HCT116 (cell line): Measurements from ENCODE around the gene MAML2. TPM values are rescaled to one million over a fixed set of nuclear protein-coding genes. Genes with fewer than 3 reads are reported as not detected.

Experiments used
- ATAC-seq: fragments of 200-7000 bp; cut with Tn5 transposase; 2 replicates; pipeline ENCODE4 v1.9.1; 2020; ENCODE audit warnings: mild to moderate bottlenecking, moderate library complexity
- BruUV-seq: library from RNA; stranded (reverse); fragments of 400-500 nt; replicated peaks from 2 replicates; lab custom pipeline; 2021; lab: Mats Ljungman, UMichigan
- CTCF ChIA-PET: fragments of 300-600 bp; sonication (Branson Sonifier 250); formaldehyde crosslinking; loops from one replicate; lab custom pipeline; 2021; ENCODE audit warnings: antibody characterized with exemption; lab: Charles Lee
- POLR2A ChIA-PET: fragments of 300-600, 350-600 bp; sonication (Branson Sonifier 250); formaldehyde crosslinking; loops from one replicate; lab custom pipeline; 2021; ENCODE audit warnings: antibody characterized with exemption; lab: Charles Lee
- RAD21 ChIA-PET, 2 experiments: fragments of 300-600 bp; sonication (Branson Sonifier 250); formaldehyde crosslinking; loops; one replicate each; lab custom pipeline; 2023; ENCODE audit warnings: low total read pairs in 2 of 2; ENCODE audit not compliant: uncharacterized antibody in 2 of 2, unreplicated experiment in 2 of 2, low non-redundant PET in 1 of 2; lab: Charles Lee
- DNase-seq: peaks from one replicate; pipeline ENCODE4 v3.0.0-alpha.2; 2010; ENCODE audit warnings: low read depth, low spot score
- H2AFZ ChIP-seq: fragments of 200-600 bp; shearing (Covaris generic), sonication (generic); 2 replicates; pipeline ENCODE4 v1.6.1; 2017; ENCODE audit warnings: low read depth, mixed run types, mixed read lengths, antibody characterized with exemption, low read length; ENCODE audit not compliant: poor library complexity, severe bottlenecking
- H3K27ac ChIP-seq: 2 replicates; pipeline ENCODE4 v1.5.1; 2012; ENCODE audit warnings: low read depth, low read length
- H3K27me3 ChIP-seq: fragments of 200-600 bp; sonication (generic); 2 replicates; pipeline ENCODE4 v1.6.1; 2016; ENCODE audit warnings: mixed run types, low read length, mixed read lengths; ENCODE audit not compliant: insufficient read depth
- H3K36me3 ChIP-seq, 2 experiments: fragments of 200-500 bp in 1 of 2; fragments of 200-600 bp in 1 of 2; sonication (Bioruptor generic) in 1 of 2; sonication (generic) in 1 of 2; 2 replicates each; pipeline versions ENCODE4 v1.5.1 to v1.6.1; 2014 to 2016; ENCODE audit warnings: low read length in 2 of 2, inconsistent platforms in 1 of 2, mixed read lengths in 1 of 2, mixed run types in 1 of 2; ENCODE audit not compliant: insufficient read depth in 2 of 2, control insufficient read depth in 1 of 2
- H3K4me1 ChIP-seq, 2 experiments: fragments of 200-600 bp in 1 of 2; sonication (generic) in 1 of 2; 2 replicates each; pipeline versions ENCODE4 v1.5.1 to v1.6.1; 2012 to 2017; ENCODE audit warnings: low read length in 2 of 2, inconsistent platforms in 1 of 2, mild to moderate bottlenecking in 1 of 2, mixed read lengths in 1 of 2, mixed run types in 1 of 2, moderate library complexity in 1 of 2; ENCODE audit not compliant: insufficient read depth in 2 of 2, control insufficient read depth in 1 of 2
- H3K4me2 ChIP-seq: fragments of 200-600 bp; sonication (generic); 2 replicates; pipeline ENCODE4 v1.6.1; 2017; ENCODE audit warnings: mixed run types, low read length, mixed read lengths
- H3K4me3 ChIP-seq, 2 experiments: fragments of 200-600 bp in 1 of 2; sonication (generic) in 1 of 2; replicated peaks in 1 of 2; 2 replicates each; pipeline ENCODE4 v1.5.1; 2011 to 2016; ENCODE audit warnings: low read length in 2 of 2, control low read depth in 1 of 2, low read depth in 1 of 2, mild to moderate bottlenecking in 1 of 2, mixed read lengths in 1 of 2, mixed run types in 1 of 2
- H3K79me2 ChIP-seq: fragments of 200-600 bp; sonication (generic); 2 replicates; pipeline ENCODE4 v1.6.1; 2017; ENCODE audit warnings: mild to moderate bottlenecking, mixed run types, low read length, moderate library complexity, mixed read lengths; ENCODE audit not compliant: insufficient read depth
- H3K9ac ChIP-seq: fragments of 200-600 bp; sonication (generic); 2 replicates; pipeline ENCODE4 v1.6.1; 2016; ENCODE audit warnings: low read length, mixed read lengths
- H3K9me2 ChIP-seq: fragments of 200-600 bp; sonication (generic), shearing (Covaris generic); 2 replicates; pipeline ENCODE4 v1.6.1; 2017; ENCODE audit warnings: mixed run types, mild to moderate bottlenecking, moderate library complexity; ENCODE audit not compliant: insufficient read depth
- H3K9me3 ChIP-seq, 2 experiments: fragments of 200-500 bp in 1 of 2; fragments of 200-600 bp in 1 of 2; sonication (Bioruptor generic) in 1 of 2; sonication (generic) in 1 of 2; 2 replicates each; pipeline ENCODE4 v1.6.1; 2014 to 2017; ENCODE audit warnings: low read length in 2 of 2, mixed read lengths in 2 of 2, inconsistent platforms in 1 of 2, low read depth in 1 of 2, mild to moderate bottlenecking in 1 of 2, mixed run types in 1 of 2, moderate library complexity in 1 of 2; ENCODE audit not compliant: control insufficient read depth in 1 of 2, insufficient read depth in 1 of 2
- H4K20me1 ChIP-seq: fragments of 200-600 bp; sonication (generic), shearing (Covaris generic); 2 replicates; pipeline ENCODE4 v1.6.1; 2017; ENCODE audit warnings: mixed run types, mild to moderate bottlenecking, moderate library complexity; ENCODE audit not compliant: insufficient read depth
- CEBPB ChIP-seq: IDR thresholded peaks from 2 replicates; pipeline ENCODE4 v1.6.1; 2012; ENCODE audit warnings: low read depth
- EGR1 ChIP-seq: IDR thresholded peaks from 2 replicates; pipeline ENCODE4 v1.6.1; 2012; ENCODE audit warnings: low read depth
- ELF1 ChIP-seq: IDR thresholded peaks from 2 replicates; pipeline ENCODE4 v1.6.1; 2012; ENCODE audit warnings: low read depth, borderline replicate concordance
- EZH2phosphoT487 ChIP-seq: fragments of 200-600 bp; IDR thresholded peaks from 2 replicates; pipeline ENCODE4 v1.6.1; 2018; ENCODE audit warnings: antibody characterized with exemption, borderline replicate concordance
- FOSL1 ChIP-seq: IDR thresholded peaks from 2 replicates; pipeline ENCODE4 v1.6.1; 2012; ENCODE audit warnings: low read depth
- YY1 ChIP-seq: IDR thresholded peaks from 2 replicates; pipeline ENCODE4 v1.6.1; 2011; ENCODE audit warnings: low read length, low read depth, moderate library complexity, mild to moderate bottlenecking; ENCODE audit not compliant: insufficient replicate concordance; ENCODE audit errors: extremely low read depth
- intact Hi-C: fragments of 100-400 bp; cut with micrococcal nuclease; formaldehyde crosslinking; loops from 2 replicates; pipeline ENCODE4 v1.10.0; 2022
- total RNA-seq: library from RNA; stranded (reverse); gene quantifications from one replicate; pipeline ENCODE4 v1.2.1, GENCODE V29; 2021; ENCODE audit not compliant: unreplicated experiment
- TF ChIP-seq, protein P1 (sequence below): IDR thresholded peaks from 2 replicates; pipeline ENCODE4 v1.6.1; 2012
- TF ChIP-seq, protein P2 (sequence below), 3 experiments: fragments of 200-600 bp in 1 of 3; sonication (generic) in 1 of 3; IDR thresholded peaks in 2 of 3; conservative IDR thresholded peaks in 1 of 3; 2 replicates each; pipeline ENCODE4 v1.5.1; 2012 to 2017; ENCODE audit warnings: low read depth in 2 of 3, low read length in 2 of 3, antibody characterized with exemption in 1 of 3, borderline replicate concordance in 1 of 3, control low read depth in 1 of 3, mild to moderate bottlenecking in 1 of 3, mixed read lengths in 1 of 3, mixed run types in 1 of 3, moderate library complexity in 1 of 3; ENCODE audit not compliant: insufficient read depth in 1 of 3
- TF ChIP-seq, protein P3 (sequence below): IDR thresholded peaks from 2 replicates; pipeline ENCODE4 v1.6.1; 2012; ENCODE audit warnings: low read depth

Gene MAML2
- total RNA-seq, 1 experiment from 2014 or later, result 2.6 TPM

DNA sequence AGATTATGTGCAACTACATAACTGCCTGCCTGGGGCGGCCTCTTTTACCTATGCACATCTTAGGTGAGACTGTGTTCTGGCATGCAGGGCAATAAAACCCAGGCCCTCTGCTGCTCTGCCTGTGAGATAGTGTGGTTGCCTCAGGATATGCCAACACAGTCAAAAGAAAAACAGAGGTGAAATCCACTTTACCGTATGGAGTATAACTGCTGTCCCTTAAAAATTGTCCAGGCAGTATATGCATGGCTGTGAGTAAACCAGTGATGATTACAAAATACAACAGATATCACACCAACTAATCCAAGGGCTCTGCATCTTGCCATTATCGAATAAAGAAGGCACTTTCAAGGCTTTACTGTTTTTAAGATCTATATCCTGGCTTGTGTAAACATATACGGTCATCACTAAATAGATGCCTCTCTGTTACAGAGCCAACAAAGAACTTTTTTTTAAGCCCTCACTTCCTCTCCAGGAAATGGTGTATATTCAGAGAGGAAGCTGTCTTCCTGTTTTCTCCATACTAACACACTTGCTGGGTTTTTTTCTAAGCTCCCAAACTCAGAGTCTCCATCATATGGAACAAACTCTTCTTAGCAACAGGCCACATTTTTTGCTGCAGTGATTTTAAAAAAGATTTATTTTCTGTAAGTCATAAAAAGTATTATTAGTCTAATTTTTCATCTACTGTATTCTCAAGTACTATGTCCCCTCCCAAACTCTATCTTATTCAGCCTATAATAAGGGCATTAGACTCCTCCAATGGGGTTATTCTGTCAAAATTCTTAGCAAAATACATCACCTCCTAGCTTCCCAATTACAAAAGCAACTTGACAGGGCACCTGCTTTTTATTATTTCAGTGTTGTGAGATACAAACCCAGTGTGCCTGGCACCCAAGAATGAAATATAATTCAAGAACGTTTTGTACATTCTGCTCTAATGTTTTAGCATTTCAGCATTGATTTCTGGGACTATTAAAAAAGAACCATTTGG, 135.2 kb downstream of the MAML2 start (continued):
- TF ChIP-seq, protein P1, sequence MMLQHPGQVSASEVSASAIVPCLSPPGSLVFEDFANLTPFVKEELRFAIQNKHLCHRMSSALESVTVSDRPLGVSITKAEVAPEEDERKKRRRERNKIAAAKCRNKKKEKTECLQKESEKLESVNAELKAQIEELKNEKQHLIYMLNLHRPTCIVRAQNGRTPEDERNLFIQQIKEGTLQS, result no peak
- TF ChIP-seq EZH2phosphoT487, result no peak

DNA sequence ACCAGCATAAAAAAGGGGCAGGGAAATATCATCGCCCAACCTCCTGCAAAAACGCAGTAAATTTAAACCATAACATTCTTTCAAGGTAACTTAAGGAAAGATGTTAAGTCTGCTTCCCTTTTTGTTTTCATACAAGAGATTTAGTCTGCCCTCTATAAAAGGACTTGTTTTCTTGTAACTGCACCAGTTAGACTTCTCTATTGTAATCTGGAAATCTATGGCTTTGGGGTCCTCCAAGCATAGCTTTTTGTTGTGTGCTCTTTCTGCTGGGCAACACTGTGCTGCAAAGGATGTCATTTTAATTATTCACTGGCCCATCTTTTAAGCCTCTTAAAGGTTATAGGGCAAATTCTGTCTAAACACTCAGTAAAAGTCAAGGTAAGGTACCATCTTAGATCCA, 136.0 kb downstream of the MAML2 start:
- H3K27me3 ChIP-seq, result no peaks in the 10 kb centered on the region
- no peak for TF ChIP-seq ELF1
- TF ChIP-seq, all 23 proteins: peak for 0
- ATAC-seq (no peak), DNase-seq (no peak)
- H2AFZ ChIP-seq, result no peak overlapping the region
- H3K9me2 ChIP-seq, result 0 out of 2 replicates have a peak, but pooled peaks cover 5% of the 10 kb centered on the region
- H3K79me2 ChIP-seq, result no peaks in the 10 kb centered on the region
- no TSS peak for BruUV-seq
- no peak overlapping the region for H3K4me3 ChIP-seq
- no peaks in the 10 kb centered on the region for H3K36me3 ChIP-seq
- no peak overlapping the region for H3K9ac ChIP-seq
- intact Hi-C loops, result no loop called here
- no peaks in the 10 kb centered on the region for H4K20me1 ChIP-seq
- no peak overlapping the region for H3K4me2 ChIP-seq
- RAD21 ChIA-PET, result no interaction called here
- POLR2A ChIA-PET, result no interaction called here
- H3K4me1 ChIP-seq, result no peaks in the 10 kb centered on the region; a peak in 1 of 4 replicates
- no peak overlapping the region for H3K27ac ChIP-seq
- CTCF ChIA-PET, result no interaction called here
- H3K9me3 ChIP-seq, result no peaks in the 10 kb centered on the region

DNA sequence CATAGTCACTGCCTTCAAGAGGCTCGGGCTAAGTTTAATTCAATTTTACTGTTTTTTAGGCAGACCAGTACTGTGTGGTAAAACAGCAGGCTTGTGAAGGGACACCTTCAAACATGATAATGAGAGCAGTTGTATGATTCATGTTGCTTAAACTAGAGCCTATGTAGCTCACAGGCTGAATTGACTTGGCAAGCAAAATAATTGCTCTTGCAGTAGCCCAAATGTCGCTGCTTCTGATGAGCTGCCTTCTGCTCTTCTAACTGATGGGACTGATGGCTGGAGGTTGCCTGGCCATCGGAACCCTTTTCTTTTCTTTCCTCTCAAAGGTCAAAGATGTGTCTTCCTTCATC, 137.6 kb downstream of the MAML2 start:
- Histone ChIP-seq H3K4me1 (no peaks in the 10 kb centered on the region), H3K9me3 (no peaks in the 10 kb centered on the region), H3K9me2 (no peaks in the 10 kb centered on the region), H3K79me2 (no peaks in the 10 kb centered on the region), H2AFZ (no peak overlapping the region), H3K36me3 (no peaks in the 10 kb centered on the region), H3K9ac (no peak overlapping the region), H3K27me3 (no peaks in the 10 kb centered on the region), H3K4me3 (no peak overlapping the region), H4K20me1 (no peaks in the 10 kb centered on the region), H3K27ac (no peak overlapping the region), H3K4me2 (no peak overlapping the region)
- RAD21 ChIA-PET, result no interaction called here
- no TSS peak for BruUV-seq
- no peak for ATAC-seq
- intact Hi-C loops, result no loop called here
- POLR2A ChIA-PET, result no interaction called here
- CTCF ChIA-PET, result no interaction called here
- DNase-seq, result no peak
- TF ChIP-seq, protein P2, sequence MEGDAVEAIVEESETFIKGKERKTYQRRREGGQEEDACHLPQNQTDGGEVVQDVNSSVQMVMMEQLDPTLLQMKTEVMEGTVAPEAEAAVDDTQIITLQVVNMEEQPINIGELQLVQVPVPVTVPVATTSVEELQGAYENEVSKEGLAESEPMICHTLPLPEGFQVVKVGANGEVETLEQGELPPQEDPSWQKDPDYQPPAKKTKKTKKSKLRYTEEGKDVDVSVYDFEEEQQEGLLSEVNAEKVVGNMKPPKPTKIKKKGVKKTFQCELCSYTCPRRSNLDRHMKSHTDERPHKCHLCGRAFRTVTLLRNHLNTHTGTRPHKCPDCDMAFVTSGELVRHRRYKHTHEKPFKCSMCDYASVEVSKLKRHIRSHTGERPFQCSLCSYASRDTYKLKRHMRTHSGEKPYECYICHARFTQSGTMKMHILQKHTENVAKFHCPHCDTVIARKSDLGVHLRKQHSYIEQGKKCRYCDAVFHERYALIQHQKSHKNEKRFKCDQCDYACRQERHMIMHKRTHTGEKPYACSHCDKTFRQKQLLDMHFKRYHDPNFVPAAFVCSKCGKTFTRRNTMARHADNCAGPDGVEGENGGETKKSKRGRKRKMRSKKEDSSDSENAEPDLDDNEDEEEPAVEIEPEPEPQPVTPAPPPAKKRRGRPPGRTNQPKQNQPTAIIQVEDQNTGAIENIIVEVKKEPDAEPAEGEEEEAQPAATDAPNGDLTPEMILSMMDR (IDR thresholded peaks at IDR 0.05 in 2 of 3, conservative IDR thresholded peaks at IDR 0.05 in 1 of 3; ENCODE audit: borderline replicate concordance in 1 of 3, insufficient read depth in 1 of 3, low read depth in 2 of 3, low read length in 2 of 3), result no peak
- TF ChIP-seq CEBPB (no peak), FOSL1 (no peak), YY1 (no peak), EZH2phosphoT487 (no peak), EGR1 (no peak)
- TF ChIP-seq, protein P3, sequence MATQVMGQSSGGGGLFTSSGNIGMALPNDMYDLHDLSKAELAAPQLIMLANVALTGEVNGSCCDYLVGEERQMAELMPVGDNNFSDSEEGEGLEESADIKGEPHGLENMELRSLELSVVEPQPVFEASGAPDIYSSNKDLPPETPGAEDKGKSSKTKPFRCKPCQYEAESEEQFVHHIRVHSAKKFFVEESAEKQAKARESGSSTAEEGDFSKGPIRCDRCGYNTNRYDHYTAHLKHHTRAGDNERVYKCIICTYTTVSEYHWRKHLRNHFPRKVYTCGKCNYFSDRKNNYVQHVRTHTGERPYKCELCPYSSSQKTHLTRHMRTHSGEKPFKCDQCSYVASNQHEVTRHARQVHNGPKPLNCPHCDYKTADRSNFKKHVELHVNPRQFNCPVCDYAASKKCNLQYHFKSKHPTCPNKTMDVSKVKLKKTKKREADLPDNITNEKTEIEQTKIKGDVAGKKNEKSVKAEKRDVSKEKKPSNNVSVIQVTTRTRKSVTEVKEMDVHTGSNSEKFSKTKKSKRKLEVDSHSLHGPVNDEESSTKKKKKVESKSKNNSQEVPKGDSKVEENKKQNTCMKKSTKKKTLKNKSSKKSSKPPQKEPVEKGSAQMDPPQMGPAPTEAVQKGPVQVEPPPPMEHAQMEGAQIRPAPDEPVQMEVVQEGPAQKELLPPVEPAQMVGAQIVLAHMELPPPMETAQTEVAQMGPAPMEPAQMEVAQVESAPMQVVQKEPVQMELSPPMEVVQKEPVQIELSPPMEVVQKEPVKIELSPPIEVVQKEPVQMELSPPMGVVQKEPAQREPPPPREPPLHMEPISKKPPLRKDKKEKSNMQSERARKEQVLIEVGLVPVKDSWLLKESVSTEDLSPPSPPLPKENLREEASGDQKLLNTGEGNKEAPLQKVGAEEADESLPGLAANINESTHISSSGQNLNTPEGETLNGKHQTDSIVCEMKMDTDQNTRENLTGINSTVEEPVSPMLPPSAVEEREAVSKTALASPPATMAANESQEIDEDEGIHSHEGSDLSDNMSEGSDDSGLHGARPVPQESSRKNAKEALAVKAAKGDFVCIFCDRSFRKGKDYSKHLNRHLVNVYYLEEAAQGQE, result no peak
